Measurements from ENCODE around the gene ZNF83. TPM values are rescaled to one million over a fixed set of nuclear protein-coding genes. Genes with fewer than 3 reads are reported as not detected.
"Not testable (repeated sequence)": the region's sequence is repeated elsewhere in the genome, so short reads cannot be mapped to it uniquely, and the experiment has no call there.

The ZNF83 gene
- 42.3 and 49.4 TPM in 2 replicates for total RNA-seq

DNA sequence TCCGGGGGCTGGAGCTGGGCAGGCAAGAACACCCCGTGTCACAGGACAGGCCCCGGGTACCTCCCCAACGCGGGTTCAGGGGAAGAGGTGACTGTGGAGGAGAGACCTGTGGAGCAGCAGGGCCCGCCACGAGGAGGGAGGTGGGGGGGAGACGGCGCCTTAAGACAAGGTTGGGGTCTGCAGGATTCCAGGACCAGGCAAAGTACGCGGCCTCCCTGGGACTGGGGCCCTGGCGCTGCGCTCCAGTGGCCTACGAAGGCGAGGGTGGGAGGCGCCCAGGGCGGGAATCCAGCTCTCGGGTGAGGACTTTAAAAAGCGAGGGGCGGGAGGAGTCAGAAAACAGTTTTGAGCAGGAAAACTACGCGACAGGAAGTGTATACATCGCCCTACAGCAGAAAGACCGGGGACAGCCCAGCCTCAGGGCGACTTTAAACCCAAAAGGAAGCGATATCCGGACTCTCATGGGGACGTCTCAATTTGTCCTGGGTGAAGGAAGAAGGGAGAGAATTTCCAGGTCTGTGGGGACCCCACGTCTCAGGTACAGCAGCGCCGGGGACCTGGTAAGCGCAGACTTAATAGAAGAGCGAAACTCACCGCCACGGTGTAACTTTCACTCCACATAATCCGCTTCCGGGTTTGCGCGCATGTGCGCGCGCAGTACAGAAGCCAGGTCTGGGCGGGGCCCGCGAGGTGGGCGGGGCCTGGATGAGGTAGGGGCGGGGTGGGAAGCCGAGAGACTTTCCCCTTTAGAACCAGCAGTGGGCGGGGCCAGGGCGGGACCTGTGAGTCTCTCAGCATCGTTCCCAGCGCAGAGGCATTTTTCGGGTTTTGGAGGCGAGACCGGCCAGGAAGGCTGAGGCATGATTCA, at the start of gene ZNF83:
ZNF83 (minus strand) TSS at position 638 of the 868 bp plus-strand sequence.
- Mint-ChIP-seq H3K4me3 (peak within 1 kb of the TSS; percentile 95), H3K27ac (peak within 1 kb of the TSS; percentile 98), H3K27me3 (no peaks in the 10 kb centered on the region), H3K9me3 (peaks cover 5% of the 10 kb centered on the region), H3K4me1 (peaks cover 15% of the 10 kb centered on the region), H3K36me3 (ENCODE audit: low read depth) (peaks cover 25% of the 10 kb centered on the region)
- ChIA-PET CTCF (no interaction called here), POLR2A (interaction anchor here (0.6 to 1.3 kb wide), 7 partner anchors 14 to 1473 kb away, joined by 3 to 12 read pairs (median 3); partner anchors contain the start of genes PPP2R1A, ZNF765 and ZNF836)
- peak; percentile 89 for DNase-seq
- TF ChIP-seq, protein P1, sequence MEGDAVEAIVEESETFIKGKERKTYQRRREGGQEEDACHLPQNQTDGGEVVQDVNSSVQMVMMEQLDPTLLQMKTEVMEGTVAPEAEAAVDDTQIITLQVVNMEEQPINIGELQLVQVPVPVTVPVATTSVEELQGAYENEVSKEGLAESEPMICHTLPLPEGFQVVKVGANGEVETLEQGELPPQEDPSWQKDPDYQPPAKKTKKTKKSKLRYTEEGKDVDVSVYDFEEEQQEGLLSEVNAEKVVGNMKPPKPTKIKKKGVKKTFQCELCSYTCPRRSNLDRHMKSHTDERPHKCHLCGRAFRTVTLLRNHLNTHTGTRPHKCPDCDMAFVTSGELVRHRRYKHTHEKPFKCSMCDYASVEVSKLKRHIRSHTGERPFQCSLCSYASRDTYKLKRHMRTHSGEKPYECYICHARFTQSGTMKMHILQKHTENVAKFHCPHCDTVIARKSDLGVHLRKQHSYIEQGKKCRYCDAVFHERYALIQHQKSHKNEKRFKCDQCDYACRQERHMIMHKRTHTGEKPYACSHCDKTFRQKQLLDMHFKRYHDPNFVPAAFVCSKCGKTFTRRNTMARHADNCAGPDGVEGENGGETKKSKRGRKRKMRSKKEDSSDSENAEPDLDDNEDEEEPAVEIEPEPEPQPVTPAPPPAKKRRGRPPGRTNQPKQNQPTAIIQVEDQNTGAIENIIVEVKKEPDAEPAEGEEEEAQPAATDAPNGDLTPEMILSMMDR (IDR thresholded peaks at IDR 0.05), result no peak
- intact Hi-C loops (cut with micrococcal nuclease), result loop anchor here (1.0 to 10.0 kb wide), 9 partner anchors 37 to 1464 kb away; partner anchors contain the start of genes NDUFA3, OSCAR, ZNF320 and ZNF600
- ATAC-seq (ENCODE audit: low read depth), result peak; percentile 94

DNA sequence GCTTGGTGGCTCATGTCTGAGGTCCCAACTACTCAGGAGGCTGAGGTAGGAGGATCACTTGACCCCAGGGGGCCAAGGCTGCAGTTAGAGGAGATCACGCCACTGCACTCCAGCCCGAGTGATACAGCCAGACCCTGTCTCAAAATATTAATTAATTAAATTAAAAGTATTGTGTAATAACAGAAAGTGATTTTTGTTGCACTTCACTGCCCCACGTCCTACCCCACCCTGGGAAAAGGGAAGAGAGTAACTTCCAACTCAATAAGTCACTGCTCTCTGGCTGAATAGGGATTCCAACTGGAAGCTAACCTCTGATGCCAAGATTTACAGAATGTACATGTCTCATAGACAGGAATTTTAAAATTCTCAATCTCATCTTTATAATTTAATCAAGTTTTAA, 49.5 kb upstream of the ZNF83 start:
- TF ChIP-seq, protein P1 (IDR thresholded peaks at IDR 0.05), result no peak
- H3K9me3 Mint-ChIP-seq, result no peaks in the 10 kb centered on the region
- H3K4me3 Mint-ChIP-seq, result no peak overlapping the region
- H3K27me3 Mint-ChIP-seq, result no peaks in the 10 kb centered on the region
- H3K36me3 Mint-ChIP-seq (ENCODE audit: low read depth), result peaks cover 14% of the 10 kb centered on the region
- DNase-seq, result no peak
- intact Hi-C loops (cut with micrococcal nuclease), result no loop called here
- no peak overlapping the region for H3K27ac Mint-ChIP-seq
- ChIA-PET CTCF (no interaction called here), POLR2A (no interaction called here)
- H3K4me1 Mint-ChIP-seq, result peaks cover 30% of the 10 kb centered on the region
- ATAC-seq (ENCODE audit: low read depth), result no peak

DNA sequence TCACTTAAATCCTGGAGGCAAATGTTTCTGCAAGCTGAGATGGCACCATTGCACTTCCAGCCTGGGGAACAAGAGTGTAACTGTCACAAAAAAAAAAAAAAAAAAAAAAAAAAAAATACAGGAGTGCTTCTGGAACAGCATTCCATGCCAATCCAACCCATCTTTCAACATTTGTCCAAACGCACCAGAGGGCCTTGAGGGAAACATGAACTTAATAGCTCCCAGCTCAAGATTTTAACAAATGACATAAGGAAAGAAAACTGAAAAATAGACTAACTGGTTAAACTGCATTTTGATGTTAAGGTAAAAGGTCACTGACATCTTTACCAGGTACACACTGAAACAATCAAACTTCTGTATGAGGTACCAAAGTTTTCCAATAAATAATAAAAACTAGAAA, 47.7 kb upstream of the ZNF83 start:
- no peak overlapping the region for H3K4me3 Mint-ChIP-seq
- no peaks in the 10 kb centered on the region for H3K27me3 Mint-ChIP-seq
- H3K4me1 Mint-ChIP-seq, result peaks cover 22% of the 10 kb centered on the region
- no peak overlapping the region for H3K27ac Mint-ChIP-seq
- peaks cover 14% of the 10 kb centered on the region for H3K36me3 Mint-ChIP-seq (ENCODE audit: low read depth)
- CTCF ChIA-PET, result interaction anchor here (0.6 kb wide), 1 partner anchor 148 kb away, joined by 3 read pairs; no protein-coding TSS in a partner anchor
- TF ChIP-seq, protein P1 (IDR thresholded peaks at IDR 0.05), result no peak
- no peaks in the 10 kb centered on the region for H3K9me3 Mint-ChIP-seq
- DNase-seq (no peak), ATAC-seq (ENCODE audit: low read depth) (no peak)
- intact Hi-C loops (cut with micrococcal nuclease), result no loop called here
- POLR2A ChIA-PET, result interaction anchor here (0.7 kb wide), 1 partner anchor 131 kb away, joined by 8 read pairs; no protein-coding TSS in a partner anchor

DNA sequence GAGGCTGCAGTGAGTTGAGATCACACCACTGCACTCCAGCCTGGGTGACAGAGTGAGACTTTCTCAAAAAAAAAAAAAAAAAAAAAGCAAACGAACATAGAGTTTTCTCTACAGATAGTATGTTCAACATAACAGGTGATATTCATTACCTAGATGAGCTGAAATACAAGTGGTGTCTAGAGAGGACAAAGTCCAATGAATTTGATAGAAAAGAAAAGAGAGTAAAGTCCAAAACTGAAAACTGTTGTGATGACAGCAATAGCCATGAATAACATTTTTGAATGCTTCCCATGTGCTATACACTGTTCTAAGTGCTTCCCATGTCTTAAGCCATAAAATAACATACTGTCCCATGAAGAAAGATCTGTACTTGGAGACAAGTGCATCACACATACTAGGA, 43.1 kb upstream of the ZNF83 start:
- intact Hi-C loops (cut with micrococcal nuclease); DNase-seq; CTCF ChIA-PET; H3K9me3 Mint-ChIP-seq; ATAC-seq (ENCODE audit: low read depth); POLR2A ChIA-PET; H3K27me3 Mint-ChIP-seq; H3K27ac Mint-ChIP-seq; H3K4me3 Mint-ChIP-seq; H3K4me1 Mint-ChIP-seq: not testable (repeated sequence)
- peaks cover 17% of the 10 kb centered on the region for H3K36me3 Mint-ChIP-seq (ENCODE audit: low read depth)

DNA sequence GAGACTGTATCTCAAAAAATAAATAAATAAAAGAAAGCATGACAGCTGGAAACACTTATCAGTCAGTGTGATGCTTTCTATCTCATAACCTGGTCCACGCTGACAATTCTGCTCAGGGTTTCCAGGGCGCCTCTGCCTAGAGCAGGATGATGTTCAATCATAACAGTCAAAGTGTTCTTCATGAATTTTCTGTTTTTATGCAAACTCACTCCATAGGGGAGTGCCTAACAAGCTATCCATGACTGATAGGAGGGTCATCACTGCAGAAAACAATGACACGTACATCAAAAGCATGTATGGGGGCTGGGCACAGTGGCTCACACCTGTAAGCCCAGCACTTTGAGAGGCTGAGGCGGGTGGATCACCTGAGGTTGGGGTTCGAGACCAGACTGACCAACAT, 41.4 kb upstream of the ZNF83 start:
- ChIA-PET POLR2A (no interaction called here), CTCF (no interaction called here)
- TF ChIP-seq, protein P1 (IDR thresholded peaks at IDR 0.05), result no peak
- H3K4me3 Mint-ChIP-seq, result no peak overlapping the region
- no peaks in the 10 kb centered on the region for H3K4me1 Mint-ChIP-seq
- H3K27ac Mint-ChIP-seq, result no peak overlapping the region
- no peaks in the 10 kb centered on the region for H3K27me3 Mint-ChIP-seq
- ATAC-seq (ENCODE audit: low read depth), result no peak
- DNase-seq, result no peak
- intact Hi-C loops (cut with micrococcal nuclease), result no loop called here
- peaks cover 22% of the 10 kb centered on the region for H3K36me3 Mint-ChIP-seq (ENCODE audit: low read depth)
- peaks cover 3% of the 10 kb centered on the region for H3K9me3 Mint-ChIP-seq

DNA sequence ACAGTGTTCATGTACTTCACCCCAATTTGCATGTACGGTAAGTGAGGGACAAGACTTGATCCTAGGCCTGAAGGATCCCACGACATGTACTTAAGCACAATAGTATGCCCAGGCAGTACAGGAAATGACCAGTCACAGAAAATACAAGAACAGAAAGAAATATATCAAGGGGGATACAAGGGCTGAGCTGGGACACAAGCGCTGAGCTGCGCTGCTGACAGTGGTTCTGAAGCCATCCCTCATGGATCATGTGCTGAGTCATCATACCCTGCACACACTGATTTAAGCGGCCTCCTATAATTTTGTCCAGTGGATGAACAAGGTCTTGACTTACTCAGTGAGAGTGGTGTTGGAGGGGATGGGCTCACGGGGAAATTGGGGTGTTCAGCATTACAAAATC, 37.1 kb upstream of the ZNF83 start:
- H3K4me1 Mint-ChIP-seq; ATAC-seq (ENCODE audit: low read depth); intact Hi-C loops (cut with micrococcal nuclease); DNase-seq; H3K4me3 Mint-ChIP-seq; H3K27ac Mint-ChIP-seq; H3K27me3 Mint-ChIP-seq; POLR2A ChIA-PET; CTCF ChIA-PET; H3K9me3 Mint-ChIP-seq: not testable (repeated sequence)
- peaks cover 30% of the 10 kb centered on the region for H3K36me3 Mint-ChIP-seq (ENCODE audit: low read depth)
